ENCODE data around the gene SLC2A5.

SLC2A5 gene

GRCh38 chr1:8987881-8988617 is 81.4 kb downstream of the SLC2A5 start:
- H3K9ac ChIP-seq (ENCODE audit: low read length), result no peak overlapping the region
- no peaks in the 10 kb centered on the region for H3K79me2 ChIP-seq (ENCODE audit: low read length)
- peak overlapping the region; percentile 31 for H3K4me2 ChIP-seq (ENCODE audit: low read length)
- H3K27me3 ChIP-seq (ENCODE audit: low read depth, low read length), result no peaks in the 10 kb centered on the region
- H2AFZ ChIP-seq (ENCODE audit: low read depth, low read length), result peak overlapping the region; percentile 85; the same call in 1 of the 2 replicates
- H3K9me3 ChIP-seq (ENCODE audit: insufficient read depth, low read length), result no peaks in the 10 kb centered on the region
- TF ChIP-seq EZH2phosphoT487 (IDR thresholded peaks at IDR 0.05; ENCODE audit: low read depth), result no peak
- TF ChIP-seq, protein P1, sequence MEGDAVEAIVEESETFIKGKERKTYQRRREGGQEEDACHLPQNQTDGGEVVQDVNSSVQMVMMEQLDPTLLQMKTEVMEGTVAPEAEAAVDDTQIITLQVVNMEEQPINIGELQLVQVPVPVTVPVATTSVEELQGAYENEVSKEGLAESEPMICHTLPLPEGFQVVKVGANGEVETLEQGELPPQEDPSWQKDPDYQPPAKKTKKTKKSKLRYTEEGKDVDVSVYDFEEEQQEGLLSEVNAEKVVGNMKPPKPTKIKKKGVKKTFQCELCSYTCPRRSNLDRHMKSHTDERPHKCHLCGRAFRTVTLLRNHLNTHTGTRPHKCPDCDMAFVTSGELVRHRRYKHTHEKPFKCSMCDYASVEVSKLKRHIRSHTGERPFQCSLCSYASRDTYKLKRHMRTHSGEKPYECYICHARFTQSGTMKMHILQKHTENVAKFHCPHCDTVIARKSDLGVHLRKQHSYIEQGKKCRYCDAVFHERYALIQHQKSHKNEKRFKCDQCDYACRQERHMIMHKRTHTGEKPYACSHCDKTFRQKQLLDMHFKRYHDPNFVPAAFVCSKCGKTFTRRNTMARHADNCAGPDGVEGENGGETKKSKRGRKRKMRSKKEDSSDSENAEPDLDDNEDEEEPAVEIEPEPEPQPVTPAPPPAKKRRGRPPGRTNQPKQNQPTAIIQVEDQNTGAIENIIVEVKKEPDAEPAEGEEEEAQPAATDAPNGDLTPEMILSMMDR (IDR thresholded peaks at IDR 0.05; ENCODE audit: low read depth, low read length), result peak; percentile 71
- 0 out of 2 replicates have a peak, but pooled peaks cover 3% of the 10 kb centered on the region for H3K4me1 ChIP-seq (ENCODE audit: low read length)
- no peak overlapping the region for H3K4me3 ChIP-seq (ENCODE audit: low read length)
- no peak overlapping the region for H3K27ac ChIP-seq (ENCODE audit: low read length)
- H3K36me3 ChIP-seq (replicated peaks; ENCODE audit: low read depth, low read length), result no peaks in the 10 kb centered on the region
- H4K20me1 ChIP-seq (ENCODE audit: insufficient read depth, low read length), result no peaks in the 10 kb centered on the region

DNA sequence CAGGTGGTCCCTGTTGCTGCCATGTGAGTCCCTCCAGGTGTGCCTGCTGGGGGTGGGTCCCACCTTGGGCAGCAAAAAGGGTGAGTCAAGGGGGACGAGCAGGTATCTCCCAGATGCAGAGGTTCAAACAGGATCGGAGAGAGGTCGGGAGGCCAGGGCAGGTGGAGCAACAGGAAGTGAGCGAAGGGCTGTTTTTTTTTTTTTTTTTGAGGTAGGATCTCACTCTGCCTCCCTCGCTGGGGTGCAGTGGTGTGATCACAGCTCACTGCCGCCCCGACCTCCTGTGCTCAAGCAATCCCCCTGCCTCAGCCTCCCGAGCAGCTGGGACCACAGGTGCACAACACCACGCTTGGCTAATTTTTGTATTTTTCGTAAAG is 82.6 kb downstream of the SLC2A5 start:
- no peak overlapping the region for H3K4me3 ChIP-seq (ENCODE audit: low read length)
- H3K9ac ChIP-seq (ENCODE audit: low read length), result no peak overlapping the region
- H3K79me2 ChIP-seq (ENCODE audit: low read length), result no peaks in the 10 kb centered on the region
- no peak for TF ChIP-seq EZH2phosphoT487 (IDR thresholded peaks at IDR 0.05; ENCODE audit: low read depth)
- TF ChIP-seq, protein P1 (IDR thresholded peaks at IDR 0.05; ENCODE audit: low read depth, low read length), result no peak
- H3K9me3 ChIP-seq (ENCODE audit: insufficient read depth, low read length), result no peaks in the 10 kb centered on the region
- H2AFZ ChIP-seq (ENCODE audit: low read depth, low read length), result no peak overlapping the region
- no peak overlapping the region for H3K27ac ChIP-seq (ENCODE audit: low read length)
- no peak overlapping the region for H3K4me2 ChIP-seq (ENCODE audit: low read length)
- 0 out of 2 replicates have a peak, but pooled peaks cover 7% of the 10 kb centered on the region for H3K27me3 ChIP-seq (ENCODE audit: low read depth, low read length)
- no peaks in the 10 kb centered on the region for H3K36me3 ChIP-seq (replicated peaks; ENCODE audit: low read depth, low read length)
- no peaks in the 10 kb centered on the region for H4K20me1 ChIP-seq (ENCODE audit: insufficient read depth, low read length)
- H3K4me1 ChIP-seq (ENCODE audit: low read length), result 0 out of 2 replicates have a peak, but pooled peaks cover 3% of the 10 kb centered on the region

GRCh38 chr1:8985915-8986813 is 83.3 kb downstream of the SLC2A5 start:
- Histone ChIP-seq H3K9me3 (ENCODE audit: insufficient read depth, low read length) (no peaks in the 10 kb centered on the region), H3K27me3 (ENCODE audit: low read depth, low read length) (0 out of 2 replicates have a peak, but pooled peaks cover 7% of the 10 kb centered on the region), H4K20me1 (ENCODE audit: insufficient read depth, low read length) (no peaks in the 10 kb centered on the region), H3K27ac (ENCODE audit: low read length) (no peak overlapping the region), H3K4me2 (ENCODE audit: low read length) (no peak overlapping the region), H3K79me2 (ENCODE audit: low read length) (no peaks in the 10 kb centered on the region), H3K9ac (ENCODE audit: low read length) (no peak overlapping the region), H2AFZ (ENCODE audit: low read depth, low read length) (no peak overlapping the region), H3K4me3 (ENCODE audit: low read length) (no peak overlapping the region), H3K4me1 (ENCODE audit: low read length) (0 out of 2 replicates have a peak, but pooled peaks cover 3% of the 10 kb centered on the region), H3K36me3 (replicated peaks; ENCODE audit: low read depth, low read length) (no peaks in the 10 kb centered on the region)
- TF ChIP-seq EZH2phosphoT487 (IDR thresholded peaks at IDR 0.05; ENCODE audit: low read depth), result no peak
- TF ChIP-seq, protein P1 (IDR thresholded peaks at IDR 0.05; ENCODE audit: low read depth, low read length), result no peak

Data from OCI-LY3 (cell line).